ENCODE data around the gene ATP10B.

Gene ATP10B

DNA sequence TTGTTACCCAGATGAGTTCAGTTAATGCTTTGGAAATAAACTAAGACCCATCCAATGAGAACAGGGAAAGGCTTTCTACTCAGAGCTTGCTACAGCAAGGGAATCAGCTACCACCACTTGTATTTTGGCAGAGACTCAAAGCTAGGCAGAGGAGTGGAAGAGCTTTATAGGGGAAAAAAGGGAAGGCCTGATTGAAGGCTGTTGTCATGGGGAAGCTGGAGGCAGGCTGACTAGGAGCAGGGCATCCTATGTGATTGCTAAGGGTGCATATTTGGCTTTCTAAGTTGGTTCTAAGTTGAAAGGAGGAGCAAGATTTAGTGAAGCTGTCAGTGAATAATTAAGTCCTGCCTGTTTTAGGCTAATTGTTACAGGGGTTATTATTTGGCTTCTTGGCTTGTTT lies 314.9 kb downstream of the ATP10B start:
- no peak overlapping the region for H3K4me3 ChIP-seq (ENCODE audit: low read length)
- TF ChIP-seq, protein P1, sequence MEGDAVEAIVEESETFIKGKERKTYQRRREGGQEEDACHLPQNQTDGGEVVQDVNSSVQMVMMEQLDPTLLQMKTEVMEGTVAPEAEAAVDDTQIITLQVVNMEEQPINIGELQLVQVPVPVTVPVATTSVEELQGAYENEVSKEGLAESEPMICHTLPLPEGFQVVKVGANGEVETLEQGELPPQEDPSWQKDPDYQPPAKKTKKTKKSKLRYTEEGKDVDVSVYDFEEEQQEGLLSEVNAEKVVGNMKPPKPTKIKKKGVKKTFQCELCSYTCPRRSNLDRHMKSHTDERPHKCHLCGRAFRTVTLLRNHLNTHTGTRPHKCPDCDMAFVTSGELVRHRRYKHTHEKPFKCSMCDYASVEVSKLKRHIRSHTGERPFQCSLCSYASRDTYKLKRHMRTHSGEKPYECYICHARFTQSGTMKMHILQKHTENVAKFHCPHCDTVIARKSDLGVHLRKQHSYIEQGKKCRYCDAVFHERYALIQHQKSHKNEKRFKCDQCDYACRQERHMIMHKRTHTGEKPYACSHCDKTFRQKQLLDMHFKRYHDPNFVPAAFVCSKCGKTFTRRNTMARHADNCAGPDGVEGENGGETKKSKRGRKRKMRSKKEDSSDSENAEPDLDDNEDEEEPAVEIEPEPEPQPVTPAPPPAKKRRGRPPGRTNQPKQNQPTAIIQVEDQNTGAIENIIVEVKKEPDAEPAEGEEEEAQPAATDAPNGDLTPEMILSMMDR (conservative IDR thresholded peaks at IDR 0.05; ENCODE audit: low read depth, low read length) = no peak
- DNase-seq (ENCODE audit: low read depth) = no peak

DNA sequence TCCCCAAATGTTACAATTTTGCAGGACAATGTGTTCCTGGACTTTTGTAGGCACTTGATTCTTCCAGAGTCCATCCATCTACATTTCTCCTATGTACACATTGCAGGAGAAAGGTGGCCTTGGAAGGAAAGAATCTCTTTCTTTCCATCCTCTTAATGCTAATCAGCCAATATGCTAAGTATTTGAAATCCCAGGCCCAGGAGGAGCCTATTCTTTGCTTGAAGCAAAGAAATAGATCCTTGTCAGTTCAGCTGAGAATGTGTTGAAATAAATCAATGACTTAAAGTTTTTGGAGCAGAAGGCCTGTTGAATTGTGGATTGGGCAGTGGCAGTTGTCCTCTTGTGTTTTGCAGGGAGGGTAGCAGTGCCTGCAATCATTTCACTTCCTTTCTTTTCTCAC lies 317.1 kb downstream of the ATP10B start:
- no peak overlapping the region for H3K4me3 ChIP-seq (ENCODE audit: low read length)
- no peak for DNase-seq (ENCODE audit: low read depth)
- TF ChIP-seq, protein P1 (conservative IDR thresholded peaks at IDR 0.05; ENCODE audit: low read depth, low read length) = no peak

DNA sequence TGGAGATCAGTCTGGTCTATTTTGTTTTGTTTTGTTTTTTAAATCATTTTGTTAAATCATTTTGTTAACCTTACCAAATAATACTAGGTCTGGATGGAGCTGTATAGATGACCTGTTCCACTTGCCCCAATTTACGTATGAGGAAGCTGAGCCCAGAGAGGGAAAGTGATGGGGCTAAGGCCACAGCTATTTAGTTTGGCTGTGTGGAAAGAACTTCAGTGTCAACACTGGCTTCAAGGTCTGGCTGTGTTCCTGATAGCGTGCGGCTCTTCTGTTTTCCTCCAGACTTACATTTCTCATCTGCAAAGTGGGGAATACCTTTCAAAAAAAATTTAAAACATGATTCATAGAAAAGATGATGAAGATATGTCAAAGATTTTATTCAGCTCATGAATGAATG lies 317.9 kb downstream of the ATP10B start:
- DNase-seq (ENCODE audit: low read depth) = no peak
- TF ChIP-seq, protein P1 (conservative IDR thresholded peaks at IDR 0.05; ENCODE audit: low read depth, low read length) = no peak

DNA sequence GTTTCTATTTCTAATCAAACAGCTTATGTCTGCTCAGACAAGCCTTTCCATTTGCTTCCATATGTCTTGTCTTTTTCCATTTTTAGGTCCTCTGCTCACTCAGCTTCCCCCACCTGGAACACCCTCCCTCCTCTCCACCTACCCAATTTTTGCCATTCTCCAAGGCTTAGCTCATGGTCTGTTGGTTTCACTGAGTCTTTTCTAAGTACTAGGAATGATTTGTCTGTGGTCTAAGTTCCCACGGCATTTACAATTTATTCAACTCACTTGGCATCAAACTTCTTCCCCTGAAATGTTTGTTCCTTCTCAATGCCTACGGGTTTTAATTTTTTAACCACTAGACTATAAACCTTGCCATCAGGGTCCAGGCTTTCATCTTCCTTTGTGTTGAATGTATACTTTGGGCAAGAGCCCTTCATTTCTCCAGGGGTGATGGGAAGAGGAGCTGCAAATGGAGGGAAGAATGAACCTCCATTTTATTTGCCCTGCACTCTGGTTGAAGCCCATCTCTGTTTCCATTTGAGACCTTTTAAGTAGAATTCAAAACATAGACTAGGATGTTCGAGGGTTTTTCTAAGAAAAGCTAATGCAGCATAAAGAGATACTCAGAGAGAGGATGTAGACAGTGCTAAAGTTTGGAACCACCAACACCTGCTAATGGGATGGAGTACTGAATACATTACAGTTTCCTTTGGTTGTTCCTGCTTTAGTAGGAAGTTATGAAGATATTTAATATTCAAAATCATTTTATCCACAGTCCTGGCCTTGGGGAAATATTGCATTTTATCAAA lies 326.3 kb downstream of the ATP10B start:
- TF ChIP-seq, protein P1 (conservative IDR thresholded peaks at IDR 0.05; ENCODE audit: low read depth, low read length) = no peak
- no peak for DNase-seq (ENCODE audit: low read depth)

More for the DNA sequence above, 317.9 kb downstream of the ATP10B start:
- H3K4me3 ChIP-seq (ENCODE audit: low read length) = no peak overlapping the region

DNA sequence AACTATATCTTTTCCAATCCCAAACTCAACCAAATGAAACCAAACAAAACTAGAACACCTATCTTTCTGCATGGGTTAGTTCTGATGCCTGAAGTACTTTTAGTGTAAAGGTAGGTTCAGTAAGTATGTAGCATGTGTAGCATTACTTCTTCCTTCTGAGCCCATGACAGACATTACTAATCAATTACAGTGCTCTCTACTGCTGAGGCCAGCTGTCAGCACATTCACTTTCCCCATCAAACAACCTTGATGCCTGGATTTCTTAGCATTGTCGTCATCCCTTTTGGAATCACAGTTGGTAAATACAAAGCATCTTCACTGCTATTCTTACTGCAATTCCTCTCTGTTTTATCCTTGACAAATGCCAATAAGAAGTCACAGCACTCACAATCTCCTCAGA lies 327.2 kb downstream of the ATP10B start:
- TF ChIP-seq, protein P1 (conservative IDR thresholded peaks at IDR 0.05; ENCODE audit: low read depth, low read length) = no peak
- DNase-seq (ENCODE audit: low read depth) = no peak
- H3K4me3 ChIP-seq (ENCODE audit: low read length) = no peak overlapping the region

More for the DNA sequence above, 326.3 kb downstream of the ATP10B start:
- no peak overlapping the region for H3K4me3 ChIP-seq (ENCODE audit: low read length)

DNA sequence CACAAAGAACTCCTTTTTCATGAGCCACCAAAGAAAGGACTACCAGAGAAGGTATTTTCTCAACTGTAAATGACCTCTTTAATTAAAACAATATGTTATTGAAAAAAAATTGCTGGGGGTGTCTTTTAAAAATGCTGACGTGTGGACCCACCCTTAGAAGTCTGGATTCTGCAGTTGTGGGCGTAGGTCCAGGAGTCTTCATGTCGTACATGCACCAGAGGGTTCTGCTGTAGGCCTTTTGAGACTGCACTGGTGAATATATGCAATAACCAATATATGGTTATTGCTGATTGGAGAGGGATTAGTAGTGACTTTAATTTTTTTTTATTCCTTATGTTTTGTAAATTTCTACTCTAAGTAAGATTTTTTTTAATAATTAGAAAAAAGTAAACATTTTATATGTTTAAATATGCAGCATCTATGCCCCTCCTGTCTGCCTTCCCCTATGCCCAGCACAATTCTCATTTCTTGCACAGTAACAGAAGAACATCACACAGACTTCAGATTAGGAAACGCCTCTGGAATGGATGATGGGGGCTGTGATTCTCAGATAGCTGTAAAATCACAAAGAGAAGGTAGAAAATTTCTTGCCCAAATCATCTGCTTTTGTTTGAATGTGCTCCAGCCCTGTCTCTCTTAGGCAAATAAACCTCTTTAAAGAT lies 328.4 kb downstream of the ATP10B start:
- no peak for DNase-seq (ENCODE audit: low read depth)
- TF ChIP-seq, protein P1 (conservative IDR thresholded peaks at IDR 0.05; ENCODE audit: low read depth, low read length) = no peak
- no peak overlapping the region for H3K4me3 ChIP-seq (ENCODE audit: low read length)

DNA sequence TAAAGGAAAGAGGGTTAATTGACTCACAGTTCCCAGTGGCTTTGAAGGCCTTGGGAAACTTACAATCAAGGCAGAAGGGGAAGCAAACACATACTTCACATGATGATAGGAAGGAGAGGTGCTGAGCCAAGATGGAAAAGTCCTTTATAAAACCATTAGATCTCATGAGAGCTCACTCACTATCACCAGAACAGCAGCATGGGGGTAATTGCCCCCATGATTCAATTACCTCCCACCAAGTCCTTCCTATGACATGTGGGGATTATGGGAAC lies 330.7 kb downstream of the ATP10B start:
- no peak for DNase-seq (ENCODE audit: low read depth)
- H3K4me3 ChIP-seq (ENCODE audit: low read length) = no peak overlapping the region
- TF ChIP-seq, protein P1 (conservative IDR thresholded peaks at IDR 0.05; ENCODE audit: low read depth, low read length) = no peak
